Smooth muscle cell of the brain vasculature (primary cell): ENCODE measurements around the gene SLC16A6.
"Not testable (repeated sequence)": the region's sequence is repeated elsewhere in the genome, so short reads cannot be mapped to it uniquely, and the experiment has no call there.

Experiments
- DNase-seq: peaks from one replicate; pipeline ENCODE4 v3.0.0-alpha.2; 2012; ENCODE audit warnings: low read depth, low spot score

SLC16A6 gene

DNA sequence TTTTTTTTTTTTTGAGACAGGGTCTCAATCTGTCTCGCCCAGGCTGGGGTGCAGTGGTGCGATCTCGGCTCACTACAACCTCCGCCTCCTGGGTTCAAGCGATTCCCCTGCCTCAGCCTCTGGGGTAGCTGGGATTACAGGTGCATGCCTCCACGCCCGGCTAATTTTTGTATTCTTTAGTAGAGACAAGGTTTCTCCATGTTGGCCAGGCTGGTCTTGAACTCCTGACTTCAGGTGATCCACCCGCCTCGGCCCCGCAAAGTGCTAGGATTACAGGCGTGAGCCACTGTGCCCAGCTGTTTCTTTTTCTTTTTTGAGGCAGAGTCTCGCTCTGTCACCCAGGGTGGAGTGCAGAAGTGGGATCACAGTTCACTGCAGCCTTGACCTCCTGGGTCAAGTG is 70.1 kb downstream of the SLC16A6 start:
- DNase-seq = not testable (repeated sequence)

DNA sequence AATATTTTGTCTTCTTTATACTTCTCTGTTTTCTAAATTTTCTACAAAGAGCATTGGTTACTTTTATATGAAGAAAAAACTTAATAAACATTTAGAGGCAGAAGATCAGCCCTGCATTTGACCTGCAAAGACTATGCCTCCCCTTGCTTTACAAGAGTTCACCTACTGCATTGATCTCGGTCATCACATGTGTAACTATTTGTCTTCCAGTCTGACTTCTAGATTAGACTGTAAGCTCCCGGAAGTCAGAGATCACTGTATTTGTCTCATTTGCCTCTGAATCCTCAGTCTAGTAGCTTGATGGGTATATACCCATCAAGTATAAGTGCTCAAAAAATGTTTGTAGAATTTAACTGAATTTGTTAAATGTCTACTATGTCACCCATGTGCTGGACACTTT is 70.7 kb downstream of the SLC16A6 start:
- DNase-seq = not testable (repeated sequence)

DNA sequence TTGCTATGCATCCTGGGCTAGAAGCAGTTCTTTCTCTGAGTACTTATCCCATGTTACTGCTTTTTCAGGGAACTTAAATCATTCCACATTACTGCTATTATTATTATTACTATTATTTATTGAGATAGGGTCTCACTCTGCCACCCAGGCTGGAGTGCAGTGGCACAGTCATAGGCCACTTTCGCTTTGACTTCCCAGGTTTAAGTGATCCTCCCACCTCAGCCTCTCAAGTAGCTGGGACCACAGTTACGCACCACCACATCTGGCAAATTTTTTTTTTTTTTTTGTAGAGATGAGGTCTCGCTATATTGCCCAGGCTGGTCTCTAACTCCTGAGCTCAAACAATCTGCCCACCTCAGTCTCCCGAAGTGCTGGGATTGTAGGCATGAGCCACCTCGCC is 71.5 kb downstream of the SLC16A6 start:
- DNase-seq = not testable (repeated sequence)
